WTC11 (cell line): ENCODE results near the gene GLRX2.

ENCODE experiments used
- ATF1 ChIP-seq: sonication (generic); formaldehyde crosslinking; IDR thresholded peaks from 2 replicates; pipeline ENCODE4 v1.8.1; 2023; ENCODE audit warnings: mild to moderate bottlenecking, moderate library complexity, missing genetic modification reagents
- CBFB ChIP-seq: sonication (generic); formaldehyde crosslinking; IDR thresholded peaks from 2 replicates; pipeline ENCODE4 v1.8.1; 2022; ENCODE audit warnings: mild to moderate bottlenecking, low read depth, missing genetic modification reagents
- ELF4 ChIP-seq: sonication (generic); formaldehyde crosslinking; IDR thresholded peaks from 2 replicates; pipeline ENCODE4 v1.8.1; 2022; ENCODE audit warnings: low read depth, mild to moderate bottlenecking, moderate library complexity, missing genetic modification reagents
- TF ChIP-seq, protein P1 (sequence below): fragments of 200-600 bp; IDR thresholded peaks from 2 replicates; pipeline ENCODE4 v1.8.0; 2022; ENCODE audit warnings: antibody characterized with exemption

DNA sequence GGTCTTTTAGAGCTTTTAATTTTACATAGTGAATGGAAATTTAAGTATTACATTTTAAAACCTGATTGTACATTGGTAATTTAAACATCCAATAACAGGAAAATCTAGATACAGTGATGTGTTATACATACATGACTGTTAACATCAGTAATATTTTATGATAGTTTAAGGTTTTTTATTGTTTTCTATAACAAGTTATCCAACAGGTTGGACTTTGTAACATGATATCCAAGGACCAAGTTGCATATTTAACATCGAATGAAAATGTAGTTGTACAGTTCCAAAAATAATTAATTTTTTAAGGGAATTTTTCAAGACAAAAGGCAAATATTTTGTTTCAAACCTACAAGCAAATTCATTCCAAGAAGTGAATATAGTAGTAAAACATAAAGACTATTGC is 14.3 kb downstream of the GLRX2 start:
- TF ChIP-seq ELF4 (CRISPR knock-in tag) (no peak), ATF1 (CRISPR knock-in tag) (no peak), CBFB (CRISPR knock-in tag) (no peak)
- TF ChIP-seq, protein P1, sequence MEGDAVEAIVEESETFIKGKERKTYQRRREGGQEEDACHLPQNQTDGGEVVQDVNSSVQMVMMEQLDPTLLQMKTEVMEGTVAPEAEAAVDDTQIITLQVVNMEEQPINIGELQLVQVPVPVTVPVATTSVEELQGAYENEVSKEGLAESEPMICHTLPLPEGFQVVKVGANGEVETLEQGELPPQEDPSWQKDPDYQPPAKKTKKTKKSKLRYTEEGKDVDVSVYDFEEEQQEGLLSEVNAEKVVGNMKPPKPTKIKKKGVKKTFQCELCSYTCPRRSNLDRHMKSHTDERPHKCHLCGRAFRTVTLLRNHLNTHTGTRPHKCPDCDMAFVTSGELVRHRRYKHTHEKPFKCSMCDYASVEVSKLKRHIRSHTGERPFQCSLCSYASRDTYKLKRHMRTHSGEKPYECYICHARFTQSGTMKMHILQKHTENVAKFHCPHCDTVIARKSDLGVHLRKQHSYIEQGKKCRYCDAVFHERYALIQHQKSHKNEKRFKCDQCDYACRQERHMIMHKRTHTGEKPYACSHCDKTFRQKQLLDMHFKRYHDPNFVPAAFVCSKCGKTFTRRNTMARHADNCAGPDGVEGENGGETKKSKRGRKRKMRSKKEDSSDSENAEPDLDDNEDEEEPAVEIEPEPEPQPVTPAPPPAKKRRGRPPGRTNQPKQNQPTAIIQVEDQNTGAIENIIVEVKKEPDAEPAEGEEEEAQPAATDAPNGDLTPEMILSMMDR = no peak
